Lower leg skin (tissue), 3 donors: ENCODE data around the gene DENND4C.

Experiments used
- CTCF ChIP-seq, 3 donors: fragments of 450-650 bp; IDR thresholded peaks; one replicate each; pipeline ENCODE4 v1.5.1; 2016; ENCODE audit warnings: antibody characterized with exemption in 3 of 3, mild to moderate bottlenecking in 3 of 3, moderate library complexity in 2 of 3
- POLR2A ChIP-seq, 2 donors: fragments of 450-650 bp; IDR thresholded peaks; one replicate each; pipeline ENCODE4 v1.6.1; 2016 to 2017; ENCODE audit warnings: antibody characterized with exemption in 2 of 2, mild to moderate bottlenecking in 1 of 2, moderate library complexity in 1 of 2

- TF ChIP-seq CTCF (IDR thresholded peaks at IDR 0.05) (no peak), POLR2A (IDR thresholded peaks at IDR 0.05) (no peak)
Observed at GRCh38 chr9:19255821-19256220, 25.3 kb downstream of the DENND4C start.
